ENCODE results near the gene ABAT.

ABAT gene

DNA sequence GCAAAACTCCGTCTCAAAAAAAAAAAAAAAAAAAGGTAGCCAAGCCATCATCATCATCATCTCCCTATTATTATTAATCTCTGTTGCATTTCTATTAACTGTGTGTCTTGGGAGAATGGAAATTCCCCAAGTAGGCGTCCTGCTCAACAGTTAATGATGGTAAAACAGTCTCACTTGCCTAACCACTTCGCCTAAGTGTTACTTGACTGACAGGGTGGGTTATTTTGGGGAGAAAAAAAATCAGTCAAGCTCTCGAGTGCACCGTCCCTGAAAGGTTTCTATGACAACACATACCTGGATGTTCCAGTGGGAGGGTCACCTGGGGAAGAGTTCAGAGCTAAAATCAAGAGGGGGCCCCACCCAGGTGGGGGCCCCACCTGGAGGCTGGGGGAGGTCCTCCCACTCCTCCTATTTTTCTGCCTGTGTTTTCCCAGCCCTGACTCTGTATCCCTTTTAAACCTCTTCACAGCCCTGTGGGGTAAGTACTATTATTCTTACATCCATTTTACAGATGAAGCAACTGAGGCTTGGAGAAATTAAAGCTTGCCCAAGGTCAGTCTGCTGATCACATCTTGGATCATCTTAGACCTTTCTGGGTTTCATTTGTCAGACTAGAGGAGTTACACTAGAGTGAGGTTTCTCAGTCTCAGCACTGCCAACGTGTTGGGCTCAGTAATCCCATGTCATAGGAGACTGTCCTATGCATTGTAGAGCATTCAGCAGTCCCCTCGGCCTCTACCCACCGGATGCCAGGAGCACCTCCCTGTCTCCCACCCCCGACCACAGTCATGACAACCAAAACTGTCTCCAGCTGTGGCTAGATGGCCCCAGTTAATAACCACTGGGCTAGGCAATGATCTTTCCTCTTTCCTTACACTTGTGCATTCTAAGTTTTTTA, 11.0 kb upstream of the ABAT start:
- no peak overlapping the region for H3K4me3 ChIP-seq (ENCODE audit: low read length)
- H3K79me2 ChIP-seq (ENCODE audit: low read length): no peaks in the 10 kb centered on the region
- no peaks in the 10 kb centered on the region for H4K20me1 ChIP-seq (ENCODE audit: insufficient read depth, low read length)

DNA sequence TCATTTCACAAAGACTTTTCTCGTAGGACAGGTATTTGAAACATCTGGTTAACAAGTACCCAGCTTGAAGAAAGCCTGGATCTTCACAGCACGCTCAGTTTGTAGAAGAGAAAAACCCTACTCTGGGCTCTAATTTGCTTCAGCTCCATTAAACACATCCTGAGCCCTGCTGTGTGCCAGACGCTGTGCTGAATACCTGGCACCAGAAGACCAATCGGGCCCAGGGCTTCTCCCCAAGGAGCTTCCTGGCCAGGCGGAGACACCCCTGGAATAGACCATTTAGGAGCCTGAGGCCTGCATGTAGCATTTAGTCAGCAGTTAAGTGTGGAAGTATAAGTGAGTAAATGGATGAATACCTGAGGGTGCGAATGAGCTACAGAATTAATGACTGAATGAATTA, 8.9 kb upstream of the ABAT start:
- Histone ChIP-seq H2AFZ (ENCODE audit: low read depth, low read length) (no peak overlapping the region), H3K27me3 (ENCODE audit: low read depth, low read length) (peaks cover 26% of the 10 kb centered on the region), H4K20me1 (ENCODE audit: insufficient read depth, low read length) (no peaks in the 10 kb centered on the region), H3K27ac (ENCODE audit: low read length) (no peak overlapping the region), H3K36me3 (replicated peaks; ENCODE audit: low read depth, low read length) (no peaks in the 10 kb centered on the region), H3K9ac (ENCODE audit: low read length) (no peak overlapping the region), H3K4me3 (ENCODE audit: low read length) (no peak overlapping the region), H3K4me1 (ENCODE audit: low read length) (no peaks in the 10 kb centered on the region), H3K4me2 (ENCODE audit: low read length) (no peak overlapping the region), H3K9me3 (ENCODE audit: insufficient read depth, low read length) (no peaks in the 10 kb centered on the region), H3K79me2 (ENCODE audit: low read length) (no peaks in the 10 kb centered on the region)
- TF ChIP-seq EZH2phosphoT487 (IDR thresholded peaks at IDR 0.05; ENCODE audit: low read depth) (no peak), CTCF (IDR thresholded peaks at IDR 0.05; ENCODE audit: low read depth, low read length) (no peak)

More for the DNA sequence above, 11.0 kb upstream of the ABAT start:
- no peak overlapping the region for H3K27ac ChIP-seq (ENCODE audit: low read length)
- no peak overlapping the region for H2AFZ ChIP-seq (ENCODE audit: low read depth, low read length)
- H3K9ac ChIP-seq (ENCODE audit: low read length): no peak overlapping the region
- H3K4me1 ChIP-seq (ENCODE audit: low read length): no peaks in the 10 kb centered on the region
- TF ChIP-seq EZH2phosphoT487 (IDR thresholded peaks at IDR 0.05; ENCODE audit: low read depth) (no peak), CTCF (IDR thresholded peaks at IDR 0.05; ENCODE audit: low read depth, low read length) (no peak)
- H3K4me2 ChIP-seq (ENCODE audit: low read length): no peak overlapping the region
- no peaks in the 10 kb centered on the region for H3K9me3 ChIP-seq (ENCODE audit: insufficient read depth, low read length)
- peaks cover 28% of the 10 kb centered on the region for H3K27me3 ChIP-seq (ENCODE audit: low read depth, low read length)
- no peaks in the 10 kb centered on the region for H3K36me3 ChIP-seq (replicated peaks; ENCODE audit: low read depth, low read length)

- Histone ChIP-seq H3K27me3 (ENCODE audit: low read depth, low read length) (peaks cover 22% of the 10 kb centered on the region), H4K20me1 (ENCODE audit: insufficient read depth, low read length) (no peaks in the 10 kb centered on the region), H3K36me3 (replicated peaks; ENCODE audit: low read depth, low read length) (no peaks in the 10 kb centered on the region), H3K4me2 (ENCODE audit: low read length) (no peak overlapping the region), H3K27ac (ENCODE audit: low read length) (no peak overlapping the region), H2AFZ (ENCODE audit: low read depth, low read length) (no peak overlapping the region), H3K4me3 (ENCODE audit: low read length) (no peak overlapping the region), H3K4me1 (ENCODE audit: low read length) (no peaks in the 10 kb centered on the region), H3K79me2 (ENCODE audit: low read length) (no peaks in the 10 kb centered on the region), H3K9me3 (ENCODE audit: insufficient read depth, low read length) (no peaks in the 10 kb centered on the region), H3K9ac (ENCODE audit: low read length) (no peak overlapping the region)
- no peak for TF ChIP-seq CTCF (IDR thresholded peaks at IDR 0.05; ENCODE audit: low read depth, low read length)
- no peak for TF ChIP-seq EZH2phosphoT487 (IDR thresholded peaks at IDR 0.05; ENCODE audit: low read depth)
Measured at GRCh38 chr16:8667492-8667891, 6.9 kb upstream of the ABAT start.

DNA sequence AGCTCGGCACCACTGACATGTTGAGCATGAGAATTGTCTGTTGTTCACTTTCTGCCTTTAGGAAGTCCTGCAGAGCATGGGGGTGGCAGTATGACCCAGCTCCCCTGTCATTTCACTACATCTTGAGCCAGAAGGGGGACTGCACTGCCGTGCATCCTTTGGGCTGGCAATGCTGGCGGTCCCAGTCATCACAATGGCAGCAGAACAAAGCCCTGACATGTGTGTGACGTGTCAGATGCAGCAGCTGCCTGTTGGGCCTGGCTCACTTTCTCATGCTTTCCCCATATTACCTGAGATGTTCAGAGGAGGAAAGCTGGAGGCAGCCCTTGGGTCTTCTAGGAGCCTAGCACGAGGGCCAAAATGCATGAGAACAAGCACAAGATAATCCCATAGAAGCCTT, 6.3 kb upstream of the ABAT start:
- H3K79me2 ChIP-seq (ENCODE audit: low read length): no peaks in the 10 kb centered on the region
- H3K9ac ChIP-seq (ENCODE audit: low read length): no peak overlapping the region
- TF ChIP-seq EZH2phosphoT487 (IDR thresholded peaks at IDR 0.05; ENCODE audit: low read depth) (no peak), CTCF (IDR thresholded peaks at IDR 0.05; ENCODE audit: low read depth, low read length) (no peak)
- H3K27me3 ChIP-seq (ENCODE audit: low read depth, low read length): peaks cover 18% of the 10 kb centered on the region
- no peaks in the 10 kb centered on the region for H3K4me1 ChIP-seq (ENCODE audit: low read length)
- no peaks in the 10 kb centered on the region for H3K9me3 ChIP-seq (ENCODE audit: insufficient read depth, low read length)
- H3K4me3 ChIP-seq (ENCODE audit: low read length): no peak overlapping the region
- H2AFZ ChIP-seq (ENCODE audit: low read depth, low read length): no peak overlapping the region
- H4K20me1 ChIP-seq (ENCODE audit: insufficient read depth, low read length): no peaks in the 10 kb centered on the region
- no peak overlapping the region for H3K4me2 ChIP-seq (ENCODE audit: low read length)
- no peak overlapping the region for H3K27ac ChIP-seq (ENCODE audit: low read length)
- no peaks in the 10 kb centered on the region for H3K36me3 ChIP-seq (replicated peaks; ENCODE audit: low read depth, low read length)
